Fibroblast of the aortic adventitia (primary cell): ENCODE results near the gene CHSY3. TPM values are rescaled to one million over a fixed set of nuclear protein-coding genes. Genes with fewer than 3 reads are reported as not detected.

Experiments
- DNase-seq: peaks from one replicate; pipeline ENCODE4 v3.0.0-alpha.2; 2010; ENCODE audit warnings: low read depth
- H3K4me3 ChIP-seq: 2 replicates; pipeline ENCODE4 v1.5.1; 2011; ENCODE audit warnings: low read depth, mild to moderate bottlenecking, control low read depth, low read length, moderate library complexity
- CTCF ChIP-seq: IDR thresholded peaks from 2 replicates; pipeline ENCODE4 v1.5.1; 2011; ENCODE audit warnings: mild to moderate bottlenecking, low read length, control low read depth, inconsistent platforms; ENCODE audit not compliant: insufficient read depth
- total RNA-seq: library from RNA; depleted of rRNA; stranded (reverse); fragments of >200 nt; gene quantifications from 2 replicates; pipeline ENCODE4 v1.2.3, GENCODE V29; 2012; ENCODE audit warnings: low replicate concordance

Gene CHSY3
- total RNA-seq, 1 donor = 2.9 TPM

- DNase-seq = no peak
- TF ChIP-seq CTCF = no peak
- H3K4me3 ChIP-seq = no peak overlapping the region
Observed at GRCh38 chr5:130018641-130019040, 114.4 kb downstream of the CHSY3 start.

GRCh38 chr5:130021000-130021399, 116.7 kb downstream of the CHSY3 start:
- TF ChIP-seq CTCF = no peak
- no peak for DNase-seq
- no peak overlapping the region for H3K4me3 ChIP-seq

- no peak for DNase-seq
- no peak overlapping the region for H3K4me3 ChIP-seq
- no peak for TF ChIP-seq CTCF
Observed at GRCh38 chr5:130021876-130022275, 117.6 kb downstream of the CHSY3 start.

- TF ChIP-seq CTCF = no peak
- DNase-seq = no peak
- no peak overlapping the region for H3K4me3 ChIP-seq
Observed at GRCh38 chr5:130023604-130024003, 119.3 kb downstream of the CHSY3 start.

- H3K4me3 ChIP-seq = no peak overlapping the region
- TF ChIP-seq CTCF = no peak
- DNase-seq = no peak
Observed at GRCh38 chr5:130024006-130024405, 119.7 kb downstream of the CHSY3 start.

- H3K4me3 ChIP-seq = no peak overlapping the region
- TF ChIP-seq CTCF = no peak
- no peak for DNase-seq
Observed at GRCh38 chr5:130025511-130025910, 121.2 kb downstream of the CHSY3 start.

GRCh38 chr5:130032807-130033206, 128.5 kb downstream of the CHSY3 start:
- no peak overlapping the region for H3K4me3 ChIP-seq
- no peak for TF ChIP-seq CTCF
- DNase-seq = no peak
